ENCODE measurements around the gene MCF2L2. TPM values are rescaled to one million over a fixed set of nuclear protein-coding genes. Genes with fewer than 3 reads are reported as not detected.

MCF2L2 gene
- total RNA-seq, 1 donor from 2014 or later = 0.26 TPM

DNA sequence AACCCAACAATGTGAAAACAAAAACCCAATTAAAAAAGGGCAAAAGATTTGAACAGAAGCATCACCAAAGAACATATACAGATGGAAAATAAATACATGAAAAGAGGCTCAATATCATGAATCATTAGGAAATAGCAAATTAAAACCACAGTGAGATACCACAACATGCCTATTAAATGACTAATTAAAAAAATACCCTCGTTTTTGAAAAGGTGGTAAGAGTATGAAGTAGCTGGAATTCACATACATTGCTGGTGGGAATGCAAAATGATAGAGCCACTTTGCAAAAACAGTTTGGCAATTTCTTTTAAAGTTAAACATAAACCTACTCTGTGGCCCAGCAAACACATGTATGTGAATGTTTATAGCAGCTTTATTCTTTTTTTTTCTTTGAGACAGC lies 99.6 kb downstream of the MCF2L2 start:
- peak in 1 of 2 donors; percentile 20 for DNase-seq (ENCODE audit: low read depth in 2 of 2)

DNA sequence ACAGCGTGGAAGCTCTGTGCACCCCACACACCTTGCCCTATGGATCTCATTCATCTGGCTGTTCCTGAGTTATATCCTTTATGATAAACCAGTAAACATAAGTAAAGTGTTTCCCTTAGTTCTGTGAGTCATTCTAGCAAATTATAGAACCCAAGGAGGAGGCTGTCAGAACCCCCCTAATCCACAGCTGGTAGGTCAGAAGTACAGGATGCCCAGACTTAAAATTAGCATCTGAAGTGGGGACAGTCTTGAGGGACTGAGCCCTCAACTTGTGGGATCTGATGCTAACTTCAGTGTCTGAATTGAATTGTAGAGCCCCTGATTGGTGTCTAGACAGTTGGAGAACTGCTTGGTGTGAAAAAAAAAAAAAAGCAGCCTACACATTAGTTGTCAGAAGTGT lies 100.3 kb downstream of the MCF2L2 start:
- DNase-seq (ENCODE audit: low read depth in 2 of 2) = no peak

DNA sequence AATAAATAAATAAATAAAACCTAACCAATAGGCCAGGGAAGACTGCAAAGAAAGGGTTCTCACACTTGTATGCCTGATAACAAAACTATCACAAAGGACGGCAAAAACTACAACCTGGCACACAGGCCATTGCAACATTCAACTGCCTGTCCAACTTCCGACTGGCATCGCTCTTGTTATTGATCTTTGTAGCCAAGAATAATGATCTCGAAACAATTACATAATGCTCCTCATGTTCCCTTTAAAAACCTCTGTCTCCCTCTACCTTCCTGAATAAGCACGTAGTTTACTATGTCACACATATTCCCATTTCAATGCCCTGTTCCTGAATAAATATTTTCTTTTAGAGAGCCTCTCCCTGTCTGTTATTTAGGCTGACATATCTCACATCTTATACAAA lies 101.1 kb downstream of the MCF2L2 start:
- DNase-seq (ENCODE audit: low read depth in 2 of 2) = peak; percentile 34 to 48

DNA sequence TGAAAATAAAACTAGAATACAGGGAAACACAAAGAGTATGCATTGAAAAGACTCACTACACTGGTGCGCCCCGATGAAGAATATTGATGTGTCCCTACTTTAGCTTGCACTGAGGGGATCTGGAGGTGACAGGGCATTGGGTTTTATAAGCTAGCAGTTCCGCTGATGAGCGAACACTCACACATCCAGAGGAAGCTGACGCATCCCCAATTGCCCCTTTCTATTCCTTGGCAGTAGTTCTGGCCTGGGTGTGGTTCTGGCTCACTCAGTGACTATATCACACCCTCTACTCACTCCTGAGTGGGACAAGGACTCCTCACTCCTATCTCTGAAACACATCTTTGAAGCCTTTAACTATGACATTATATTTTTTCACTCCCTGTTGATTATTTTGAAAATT lies 104.3 kb downstream of the MCF2L2 start:
- peak in 1 of 2 donors; percentile 80 for DNase-seq (ENCODE audit: low read depth in 2 of 2)

DNA sequence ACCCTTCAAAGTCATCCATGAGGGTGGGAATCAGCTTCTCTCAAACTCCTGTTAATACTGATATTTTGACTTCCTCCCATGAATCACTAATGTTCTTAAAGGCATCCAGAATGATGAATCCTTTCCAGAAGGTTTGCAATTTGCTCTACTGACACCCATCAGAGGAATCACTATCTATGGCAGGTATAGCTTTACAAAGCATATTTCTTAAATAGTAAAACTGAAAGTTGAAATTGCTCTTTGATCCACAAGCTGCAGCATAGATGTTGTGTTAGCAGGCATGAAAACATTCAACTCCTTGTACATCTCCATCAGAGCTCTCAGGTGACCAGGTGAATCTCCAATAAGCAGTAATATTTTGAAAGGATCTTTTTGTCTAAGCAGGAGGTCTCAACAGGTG lies 109.0 kb downstream of the MCF2L2 start:
- DNase-seq (ENCODE audit: low read depth in 2 of 2) = no peak

DNA sequence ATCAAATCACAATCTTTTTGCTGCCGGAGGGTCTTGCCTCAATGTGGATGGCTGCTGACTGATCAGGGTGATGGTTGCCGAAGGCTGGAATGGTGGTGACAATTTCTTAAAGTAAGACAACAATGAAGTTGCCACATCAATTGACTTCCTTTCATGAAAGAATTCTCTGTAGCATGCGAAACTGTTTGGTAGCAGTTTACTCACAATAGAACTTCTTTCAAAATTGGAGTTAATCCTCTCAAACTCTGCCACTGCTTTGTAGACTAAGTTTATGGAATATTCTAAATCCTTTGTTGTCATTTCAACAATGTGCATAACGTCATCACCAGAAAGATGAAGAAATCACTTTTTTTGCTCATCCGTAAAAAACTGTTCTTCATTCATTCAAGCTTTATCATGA lies 109.5 kb downstream of the MCF2L2 start:
- no peak for DNase-seq (ENCODE audit: low read depth in 2 of 2)

DNA sequence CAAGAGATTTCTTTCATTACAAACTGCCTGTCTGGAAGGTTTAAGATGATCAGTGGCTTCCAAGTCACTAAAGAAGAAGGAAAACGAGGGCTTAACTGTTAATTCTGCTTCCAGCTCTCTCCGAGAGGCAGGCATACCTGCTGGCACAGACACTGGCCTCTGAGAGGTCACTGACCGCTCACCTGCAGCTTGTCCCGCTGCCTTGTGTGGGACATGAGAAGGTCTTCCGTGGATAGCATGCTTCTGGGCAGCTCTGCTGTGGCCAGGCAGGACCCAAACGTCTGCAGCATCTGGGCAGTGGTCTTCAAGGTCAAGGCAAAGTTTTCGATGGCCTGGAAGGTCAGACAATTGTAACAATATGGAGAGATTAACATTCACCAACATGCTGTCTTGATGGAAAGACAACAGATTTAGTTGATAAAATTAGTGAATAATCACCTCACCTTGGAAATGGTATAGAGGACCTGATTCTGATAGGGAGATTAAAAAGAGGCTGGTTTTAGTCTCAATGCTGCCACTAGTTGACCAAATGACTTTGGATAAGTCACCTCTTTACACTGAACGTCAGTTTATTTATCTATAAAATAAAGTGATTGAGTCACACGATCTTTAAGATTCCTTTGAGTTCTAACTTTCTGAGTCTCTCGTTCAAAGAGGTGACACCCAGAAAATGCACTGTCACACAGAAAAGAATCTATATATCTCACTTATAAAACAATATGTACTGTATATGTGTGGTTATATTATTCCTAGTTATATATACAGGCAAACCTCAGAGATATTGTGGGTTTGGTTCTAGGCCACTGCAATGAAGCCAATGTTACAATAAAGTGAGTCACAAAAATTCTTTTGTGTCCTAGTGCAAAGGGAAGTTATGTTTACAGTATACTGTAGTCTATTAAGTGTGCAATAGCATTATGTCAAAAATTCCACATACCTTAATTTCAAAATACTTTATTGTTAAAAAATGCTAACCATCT lies 110.2 kb downstream of the MCF2L2 start:
- DNase-seq (ENCODE audit: low read depth in 2 of 2) = no peak

DNA sequence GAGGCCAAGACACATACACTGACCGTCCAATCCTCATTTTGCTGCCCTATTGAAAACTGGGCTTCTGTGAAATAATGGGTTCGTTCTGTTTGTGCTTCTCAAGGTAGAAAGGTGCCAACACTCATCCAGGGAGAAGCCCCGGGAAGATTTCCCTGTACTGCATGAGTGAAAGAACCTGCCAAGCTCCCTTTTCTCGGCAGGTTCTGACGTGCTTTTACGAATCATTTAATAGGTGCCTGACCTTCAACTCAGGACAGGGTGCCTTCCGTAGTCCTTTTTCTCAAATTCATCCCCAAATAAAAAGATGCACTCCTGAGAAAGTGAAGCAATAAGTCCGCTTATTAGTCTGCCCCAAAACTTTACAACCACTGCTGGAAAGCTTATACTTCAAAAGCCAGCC lies 111.1 kb downstream of the MCF2L2 start:
- no peak for DNase-seq (ENCODE audit: low read depth in 2 of 2)

DNA sequence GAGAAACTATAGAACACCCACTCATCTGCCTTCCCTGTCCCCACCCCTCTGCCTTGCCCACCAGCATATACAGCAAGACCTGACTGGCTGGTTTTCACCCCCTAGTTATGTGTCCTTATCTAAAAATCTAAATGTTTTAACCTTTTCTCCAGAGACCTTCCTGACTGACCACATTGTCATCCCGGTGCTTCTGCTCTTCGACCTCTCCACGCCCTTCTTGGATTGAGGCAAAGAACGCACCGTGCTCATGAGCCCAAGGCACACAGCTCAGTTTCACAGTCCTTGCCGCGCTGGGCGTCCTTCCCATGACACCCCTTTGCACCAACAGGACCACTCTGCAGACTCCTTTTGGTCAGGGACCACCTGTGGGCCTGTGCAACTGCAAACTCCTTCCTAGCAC lies 112.7 kb downstream of the MCF2L2 start:
- no peak for DNase-seq (ENCODE audit: low read depth in 2 of 2)

DNA sequence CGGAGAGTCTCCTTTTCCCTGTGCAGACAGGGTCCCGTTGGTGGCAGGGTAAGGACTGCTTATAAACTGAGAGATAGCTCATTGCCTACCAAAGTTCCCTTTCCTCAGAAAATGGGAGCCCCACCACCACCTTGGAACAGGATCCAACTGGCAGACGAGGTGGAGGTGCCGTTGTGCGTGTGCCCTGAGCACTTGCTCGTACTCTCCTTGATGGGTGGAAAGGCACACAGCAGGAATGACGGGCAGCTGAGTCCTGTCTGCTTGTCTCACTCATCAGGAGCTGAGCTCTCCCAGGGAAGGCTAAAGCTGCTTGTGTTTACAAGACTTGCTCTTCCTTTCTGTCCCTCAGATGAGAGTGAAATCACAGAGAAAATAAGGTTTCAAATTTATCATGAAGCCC lies 114.7 kb downstream of the MCF2L2 start:
- no peak for DNase-seq (ENCODE audit: low read depth in 2 of 2)

DNA sequence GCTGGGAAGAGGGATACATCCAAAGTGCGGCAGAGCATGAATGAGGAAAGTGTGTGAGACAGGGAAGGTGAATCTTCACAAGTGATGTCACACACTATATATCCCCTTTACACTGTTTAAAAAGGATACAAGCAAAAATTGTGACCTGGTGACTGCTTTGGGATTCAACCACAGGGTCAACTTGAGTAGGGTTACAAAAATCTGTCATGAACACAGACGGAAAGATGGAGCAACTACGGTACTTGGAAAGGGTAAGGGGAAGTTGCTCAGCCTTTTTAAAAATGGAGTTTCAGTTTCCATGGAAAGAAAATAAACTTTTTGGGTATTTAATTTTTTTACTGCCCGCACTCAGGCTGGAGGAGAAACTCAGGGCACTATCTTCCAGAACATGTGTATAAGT lies 115.1 kb downstream of the MCF2L2 start:
- no peak for DNase-seq (ENCODE audit: low read depth in 2 of 2)

DNA sequence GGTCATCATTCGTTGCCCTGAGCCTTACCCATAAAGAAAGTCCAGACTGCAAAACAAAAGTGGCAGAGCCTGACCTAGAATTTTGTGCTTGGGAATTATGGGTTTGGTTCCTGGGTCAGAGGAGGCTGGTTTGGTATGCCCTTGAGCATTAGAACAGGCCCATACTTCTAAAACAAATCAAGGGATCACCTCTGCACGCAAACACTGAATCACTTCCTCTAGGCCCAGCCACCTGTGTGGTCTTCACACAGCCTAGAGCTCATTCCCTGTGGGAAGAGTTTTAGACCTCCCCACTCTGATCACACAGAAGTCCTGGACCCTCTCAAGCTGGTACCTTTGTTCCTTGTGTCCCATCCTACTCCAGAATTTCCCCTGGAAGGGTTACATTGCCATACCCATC lies 116.0 kb downstream of the MCF2L2 start:
- no peak for DNase-seq (ENCODE audit: low read depth in 2 of 2)

DNA sequence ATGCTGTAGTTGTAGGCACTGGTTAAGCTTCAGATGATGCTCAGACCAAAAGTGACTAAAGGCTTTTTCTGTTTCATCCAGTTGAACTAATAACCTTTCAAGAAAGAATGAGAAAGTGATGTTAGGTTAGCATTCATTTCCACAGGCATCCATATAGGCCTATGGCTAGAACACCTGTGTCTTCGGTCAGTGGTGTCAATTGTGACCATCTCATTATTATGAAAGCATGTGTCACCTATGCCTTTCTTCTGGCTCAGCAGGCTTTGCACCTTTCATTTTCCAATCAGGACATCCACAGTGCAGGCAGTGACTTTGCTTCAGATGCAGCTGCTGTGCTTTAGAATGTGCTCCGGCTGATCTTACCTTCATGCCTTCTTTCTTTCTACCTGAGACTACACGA lies 117.5 kb downstream of the MCF2L2 start:
- no peak for DNase-seq (ENCODE audit: low read depth in 2 of 2)

DNA sequence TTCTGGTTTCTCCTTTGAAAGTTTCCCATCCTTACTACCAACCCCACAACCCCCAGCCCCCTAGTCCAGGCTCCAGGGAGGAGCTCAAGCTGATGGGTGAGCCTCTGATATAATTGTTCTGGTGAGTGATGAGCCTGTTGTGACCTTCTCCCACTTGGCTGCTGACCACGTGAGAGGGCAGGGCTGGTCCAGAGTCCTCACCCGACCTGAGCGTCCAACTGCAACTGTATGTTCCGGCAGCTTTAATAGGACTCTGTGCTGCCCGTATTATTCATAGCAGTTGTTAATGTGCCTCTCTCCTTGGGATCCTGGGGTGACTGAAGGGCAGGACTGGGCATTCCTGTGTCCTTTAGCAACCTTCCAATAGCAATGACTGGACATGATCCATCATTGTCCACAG lies 119.1 kb downstream of the MCF2L2 start:
- DNase-seq (ENCODE audit: low read depth in 2 of 2) = no peak

DNA sequence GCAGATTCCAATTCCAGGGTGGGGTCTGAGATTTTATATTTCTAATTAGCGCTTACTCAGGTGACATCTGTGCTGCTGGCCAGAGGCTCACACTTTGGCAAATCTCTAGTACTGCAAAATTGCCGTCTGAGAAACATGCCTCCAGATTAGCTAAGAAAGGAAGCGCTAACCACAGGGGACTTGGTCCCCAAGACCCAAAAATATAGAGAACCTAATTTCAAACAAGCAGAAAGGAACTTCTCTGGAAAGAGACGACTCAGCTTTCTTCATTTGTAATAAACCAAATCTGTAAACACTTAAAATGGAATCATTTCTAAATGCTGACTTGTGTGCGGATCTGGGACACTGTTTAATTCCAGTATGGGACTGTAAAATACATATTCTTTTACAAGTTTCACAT lies 119.7 kb downstream of the MCF2L2 start:
- DNase-seq (ENCODE audit: low read depth in 2 of 2) = no peak

DNA sequence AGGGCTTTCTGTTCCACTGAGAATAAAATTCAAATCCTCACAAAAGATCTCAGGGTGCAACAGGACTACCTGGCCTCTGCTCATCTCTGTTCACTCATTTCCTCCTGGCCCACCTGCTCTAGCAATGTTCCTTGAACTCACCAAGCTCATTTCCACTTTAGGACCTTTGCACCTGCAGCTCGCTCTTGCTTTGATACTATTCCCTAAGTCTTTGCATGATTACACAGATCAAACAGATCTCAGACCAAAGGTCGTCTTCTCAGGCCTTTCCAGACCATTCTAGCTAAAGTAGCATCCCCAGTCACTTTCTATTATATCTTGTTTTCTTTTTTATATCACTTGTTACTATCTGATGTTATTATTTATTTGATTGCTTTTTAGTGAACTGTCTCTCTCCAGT lies 120.7 kb downstream of the MCF2L2 start:
- no peak for DNase-seq (ENCODE audit: low read depth in 2 of 2)

DNA sequence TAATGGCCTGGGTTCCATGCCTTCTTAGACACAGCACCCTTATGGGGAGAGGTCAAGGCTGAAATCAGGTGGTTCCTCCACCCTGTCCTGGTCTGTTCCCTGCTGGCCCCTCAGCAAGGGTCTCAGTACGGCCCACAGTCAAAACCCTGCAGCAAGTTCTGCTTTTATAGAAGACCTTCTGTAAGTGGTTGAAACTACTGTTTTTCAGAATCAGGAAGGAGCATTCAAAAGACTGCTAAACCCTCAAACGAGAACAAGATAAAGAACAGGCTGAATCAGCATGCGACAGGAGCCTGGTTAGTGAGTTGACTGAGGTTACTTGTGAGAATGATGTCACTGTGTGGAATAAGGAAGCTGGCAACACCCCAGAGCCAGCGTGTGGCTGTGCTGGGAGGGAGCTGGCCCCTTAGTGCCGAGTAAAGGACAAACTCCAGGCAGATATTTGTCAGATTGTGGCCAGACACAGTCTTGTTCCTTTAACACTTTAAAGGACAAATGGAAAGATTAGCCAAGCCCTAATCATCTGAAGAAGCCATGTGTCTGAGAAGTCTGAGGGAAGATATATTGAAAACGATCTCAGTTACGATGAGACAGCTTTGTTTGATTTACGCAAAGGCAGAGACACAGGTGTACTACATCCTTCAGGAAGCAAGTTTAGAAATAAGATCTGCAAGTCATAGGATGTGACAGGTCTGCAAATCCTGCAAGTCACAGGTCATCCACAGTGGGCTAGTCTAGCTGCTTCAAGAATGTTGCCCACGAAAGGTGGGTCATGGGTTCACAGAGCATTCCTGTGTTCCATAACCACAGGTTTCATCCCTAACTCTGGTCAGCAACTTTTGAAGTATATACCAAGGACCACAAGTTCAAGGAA lies 121.4 kb downstream of the MCF2L2 start:
- DNase-seq (ENCODE audit: low read depth in 2 of 2) = peak in 1 of 2 donors; percentile 27

DNA sequence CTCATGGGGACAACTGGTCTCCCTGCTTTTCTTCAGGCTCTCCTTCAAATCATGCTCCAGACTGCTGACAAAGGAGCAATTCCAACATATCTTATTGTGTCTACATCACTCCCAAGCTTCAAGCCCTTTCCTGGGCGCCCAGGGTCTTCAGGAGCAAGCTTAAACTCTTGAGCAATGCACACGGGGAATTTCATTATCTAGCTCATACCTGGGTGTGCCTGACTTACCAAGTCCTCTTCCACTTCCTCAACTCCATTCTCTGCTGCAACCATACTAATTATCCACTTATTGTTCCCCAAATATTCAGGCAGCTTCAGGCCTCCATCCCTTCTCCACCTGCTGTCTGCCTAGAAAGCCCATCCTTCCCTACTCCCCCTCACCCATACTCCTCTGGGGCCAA lies 124.7 kb downstream of the MCF2L2 start:
- DNase-seq (ENCODE audit: low read depth in 2 of 2) = no peak

DNA sequence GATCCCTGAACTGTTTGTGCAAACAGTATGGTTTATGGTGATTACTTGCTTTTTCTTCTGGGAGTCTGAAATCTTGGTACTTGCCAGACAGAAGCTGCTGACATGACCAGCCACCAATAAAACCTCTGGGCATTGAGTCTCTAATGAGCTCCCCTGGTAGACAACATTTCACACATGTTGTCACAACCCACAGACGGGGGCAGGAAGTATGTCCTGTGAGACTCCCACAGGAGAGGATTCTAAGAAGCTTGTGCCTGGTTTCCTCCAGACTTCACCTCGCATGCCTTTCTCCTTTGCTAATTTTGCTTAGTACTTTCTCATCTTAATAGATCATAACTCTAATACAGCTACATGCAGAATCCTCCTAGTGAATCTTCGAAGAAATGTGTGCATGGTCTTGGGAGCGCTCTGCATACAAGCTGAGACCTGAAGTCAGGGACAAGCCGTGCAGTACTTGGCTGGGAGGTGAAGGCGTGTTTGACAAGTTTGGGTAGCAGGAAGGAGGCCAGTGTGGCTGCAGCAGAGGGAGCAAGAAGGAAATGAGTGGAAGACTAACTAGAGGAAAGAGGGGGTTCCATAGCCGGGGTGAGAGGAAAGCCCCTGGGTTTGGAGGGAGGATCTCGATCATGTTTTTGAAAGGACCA lies 126.4 kb downstream of the MCF2L2 start:
- DNase-seq (ENCODE audit: low read depth in 2 of 2) = no peak

DNA sequence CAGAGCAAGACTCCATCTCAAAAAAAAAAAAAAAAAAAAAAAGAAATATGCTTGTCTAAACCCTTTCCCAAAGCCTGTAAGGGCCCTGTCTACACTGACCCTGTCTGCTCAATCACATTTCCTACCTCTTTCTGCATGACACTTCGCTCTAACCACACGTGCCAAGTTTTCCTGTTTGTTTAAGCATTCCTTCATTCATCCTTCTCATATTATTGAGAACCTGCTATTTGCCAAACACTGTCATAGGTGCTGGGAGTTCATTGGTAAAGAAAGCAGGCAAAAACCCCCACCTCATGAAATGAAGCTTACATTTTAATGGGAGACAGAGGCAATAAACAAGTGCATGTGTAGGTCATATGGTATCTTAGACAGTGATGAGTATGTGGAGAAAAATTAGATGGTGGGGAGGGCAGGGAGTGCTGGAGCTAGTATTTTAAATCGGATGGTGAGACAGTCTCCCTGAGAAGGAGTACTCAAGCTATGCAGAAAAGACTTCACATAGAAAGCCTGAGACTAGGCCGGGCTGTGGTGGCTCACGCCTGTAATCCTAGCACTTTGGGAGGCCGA lies 127.3 kb downstream of the MCF2L2 start:
- no peak for DNase-seq (ENCODE audit: low read depth in 2 of 2)

DNA sequence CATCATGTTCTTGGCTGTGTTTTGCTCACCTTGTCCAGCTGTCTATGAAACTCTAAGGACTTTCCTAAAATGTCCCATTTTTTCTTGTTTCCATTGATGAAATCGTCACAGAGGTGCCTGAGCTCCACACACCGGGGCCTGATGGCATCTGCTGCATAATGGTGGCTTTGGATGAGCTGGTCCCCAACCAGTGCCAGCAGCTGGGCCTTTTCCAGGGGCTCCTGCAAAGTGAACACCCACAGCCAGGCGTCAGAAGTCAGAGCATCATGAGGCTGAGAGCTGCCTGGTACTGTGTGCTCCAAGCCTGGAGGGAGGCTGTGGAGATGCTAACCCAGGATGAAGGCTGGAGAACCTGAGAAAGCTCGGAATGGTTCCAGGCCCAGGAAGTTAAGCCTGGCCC lies 128.4 kb downstream of the MCF2L2 start:
- DNase-seq (ENCODE audit: low read depth in 2 of 2) = no peak

DNA sequence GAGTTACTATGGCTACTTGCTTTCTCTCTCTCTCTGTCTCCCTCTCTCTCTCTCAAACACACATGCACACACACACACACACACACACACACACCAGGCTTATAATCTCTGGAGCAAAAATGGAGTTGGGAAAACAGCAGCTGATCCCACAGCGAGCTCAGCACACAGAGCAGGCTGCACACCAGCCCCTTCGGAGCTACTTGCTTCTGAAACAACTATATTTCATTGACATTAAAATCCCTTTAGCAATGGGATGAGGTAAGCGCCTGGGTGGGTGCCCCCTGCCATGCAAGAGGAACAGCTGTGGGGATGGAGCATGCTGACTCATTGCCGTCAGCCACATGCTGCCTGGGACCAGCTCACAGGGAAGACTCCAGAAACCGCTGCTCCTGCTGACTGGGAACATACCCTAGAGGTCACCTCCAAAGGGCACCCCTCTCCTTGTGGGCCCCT lies 129.7 kb downstream of the MCF2L2 start:
- peak in 1 of 2 donors; percentile 43 for DNase-seq (ENCODE audit: low read depth in 2 of 2)

Data from dermis microvascular lymphatic vessel endothelial cell (primary cell).